GM20000 (cell line): Measurements from ENCODE around the gene UNC5B.

ENCODE experiments used
- DNase-seq: peaks from one replicate; pipeline ENCODE4 v3.0.0; 2012; ENCODE audit warnings: low spot score
- TF ChIP-seq, protein P1 (sequence below): IDR thresholded peaks from 2 replicates; pipeline ENCODE4 v1.5.1; 2012; ENCODE audit warnings: mild to moderate bottlenecking, control low read depth; ENCODE audit errors: extremely low read depth, missing control alignments

The UNC5B gene

DNA sequence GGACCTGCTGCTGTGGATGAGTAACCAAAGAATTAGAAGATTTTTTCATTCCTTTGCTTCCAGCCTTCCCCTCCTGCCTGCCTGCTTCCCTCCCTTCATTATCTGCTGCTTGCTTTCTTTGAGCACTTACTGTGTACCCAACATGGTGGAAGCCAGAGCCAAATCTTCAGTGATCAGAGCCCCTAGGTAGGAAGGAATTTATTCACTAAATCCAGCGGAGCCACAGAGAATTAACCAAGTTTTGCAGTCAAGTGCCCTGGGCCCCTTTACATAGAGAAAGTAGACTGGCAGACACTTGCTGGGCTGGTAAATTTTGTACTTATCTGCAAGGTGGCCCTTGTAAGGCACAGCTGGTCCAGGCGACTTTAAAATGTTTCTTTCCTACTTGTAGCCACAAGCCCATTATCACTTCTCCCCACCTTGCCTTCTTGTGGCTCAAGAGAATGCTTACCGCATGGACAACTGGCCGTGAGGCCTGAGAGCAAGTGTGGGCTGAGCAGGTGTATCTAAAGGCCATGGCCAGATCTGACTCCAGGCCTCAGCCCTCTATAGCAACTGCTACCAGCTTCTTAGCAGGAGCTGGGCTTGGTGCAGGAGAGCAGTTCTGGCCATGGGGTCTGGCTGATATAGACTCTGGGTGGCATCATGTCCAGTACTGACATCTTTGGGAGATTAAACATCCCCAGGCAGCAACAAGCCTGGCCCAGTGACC is 11.1 kb downstream of the UNC5B start:
- TF ChIP-seq, protein P1, sequence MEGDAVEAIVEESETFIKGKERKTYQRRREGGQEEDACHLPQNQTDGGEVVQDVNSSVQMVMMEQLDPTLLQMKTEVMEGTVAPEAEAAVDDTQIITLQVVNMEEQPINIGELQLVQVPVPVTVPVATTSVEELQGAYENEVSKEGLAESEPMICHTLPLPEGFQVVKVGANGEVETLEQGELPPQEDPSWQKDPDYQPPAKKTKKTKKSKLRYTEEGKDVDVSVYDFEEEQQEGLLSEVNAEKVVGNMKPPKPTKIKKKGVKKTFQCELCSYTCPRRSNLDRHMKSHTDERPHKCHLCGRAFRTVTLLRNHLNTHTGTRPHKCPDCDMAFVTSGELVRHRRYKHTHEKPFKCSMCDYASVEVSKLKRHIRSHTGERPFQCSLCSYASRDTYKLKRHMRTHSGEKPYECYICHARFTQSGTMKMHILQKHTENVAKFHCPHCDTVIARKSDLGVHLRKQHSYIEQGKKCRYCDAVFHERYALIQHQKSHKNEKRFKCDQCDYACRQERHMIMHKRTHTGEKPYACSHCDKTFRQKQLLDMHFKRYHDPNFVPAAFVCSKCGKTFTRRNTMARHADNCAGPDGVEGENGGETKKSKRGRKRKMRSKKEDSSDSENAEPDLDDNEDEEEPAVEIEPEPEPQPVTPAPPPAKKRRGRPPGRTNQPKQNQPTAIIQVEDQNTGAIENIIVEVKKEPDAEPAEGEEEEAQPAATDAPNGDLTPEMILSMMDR: no peak
- DNase-seq: no peak

- TF ChIP-seq, protein P1: no peak
Observed at GRCh38 chr10:71225291-71226058, 13.1 kb downstream of the UNC5B start.

DNA sequence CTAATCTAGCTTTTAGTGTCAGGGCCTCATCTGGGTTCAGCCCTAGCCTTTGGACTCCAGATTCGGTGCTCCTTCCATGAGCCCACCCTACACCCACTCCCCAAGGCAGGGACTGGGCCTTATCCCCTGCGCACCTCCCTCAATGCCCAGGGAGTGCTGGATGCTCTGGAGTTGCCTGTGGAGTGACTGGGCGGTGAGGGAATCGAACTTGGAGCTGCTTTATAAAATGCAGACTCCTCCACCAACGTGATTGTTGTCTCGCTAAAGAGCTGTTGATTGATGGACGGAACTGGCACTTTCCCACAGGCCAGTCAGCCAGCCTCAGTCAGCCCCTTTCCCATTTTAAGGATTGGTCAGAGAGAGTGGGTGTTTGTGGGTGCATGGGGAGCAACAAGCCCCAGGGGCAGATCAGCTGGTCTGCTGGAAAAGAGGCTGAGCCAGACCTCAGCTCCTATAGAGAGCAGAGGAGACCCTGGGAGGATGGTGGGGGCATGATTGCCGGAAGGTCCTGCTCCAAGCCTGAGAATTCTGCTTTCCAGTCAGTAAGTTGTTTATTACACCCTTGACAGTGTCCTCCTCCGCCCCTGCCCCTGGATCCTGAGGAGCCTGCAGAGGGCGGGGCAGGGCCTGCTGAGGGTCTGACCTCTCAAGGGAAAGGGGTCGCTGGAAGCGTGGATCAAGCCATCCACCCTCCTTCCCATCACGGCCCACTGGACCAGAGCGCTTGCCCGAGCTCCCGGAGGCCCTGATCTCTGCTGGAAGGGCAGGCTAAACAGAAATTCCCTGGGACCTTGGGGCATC is 16.7 kb downstream of the UNC5B start:
- DNase-seq: no peak
- TF ChIP-seq, protein P1: no peak

More at GRCh38 chr10:71225291-71226058, 13.1 kb downstream of the UNC5B start:
- DNase-seq: no peak

GRCh38 chr10:71229726-71230655 is 17.6 kb downstream of the UNC5B start:
- TF ChIP-seq, protein P1: no peak
- no peak for DNase-seq

GRCh38 chr10:71230656-71231025 is 18.3 kb downstream of the UNC5B start:
- DNase-seq: no peak
- TF ChIP-seq, protein P1: no peak

DNA sequence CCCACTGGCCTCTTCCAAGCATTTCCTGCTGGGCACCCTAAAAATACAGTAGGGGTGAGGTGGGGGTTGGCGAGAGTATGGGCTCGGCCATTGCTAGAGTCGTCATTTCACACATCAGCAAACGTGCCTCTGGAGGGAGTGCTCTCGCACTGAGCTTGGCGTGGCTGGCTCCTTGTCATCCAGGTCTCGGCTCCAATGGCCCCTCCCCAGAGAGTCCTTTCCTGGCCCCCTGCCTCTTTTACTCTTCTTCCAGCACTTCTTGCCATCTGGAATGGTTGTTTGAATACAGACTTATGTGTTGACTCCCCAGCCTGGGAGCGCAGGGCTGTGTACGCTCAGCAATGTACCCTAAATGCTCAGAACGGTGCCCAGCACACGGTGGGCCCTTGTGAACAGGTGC is 18.8 kb downstream of the UNC5B start:
- TF ChIP-seq, protein P1: no peak
- no peak for DNase-seq
